H9 (cell line): ENCODE data around the gene CCK. TPM values are rescaled to one million over a fixed set of nuclear protein-coding genes. Genes with fewer than 3 reads are reported as not detected.

Experiments
- DNase-seq: peaks from one replicate; pipeline ENCODE4 v3.0.0-alpha.2; 2017
- H2AFZ ChIP-seq: one replicate; pipeline ENCODE4 v1.6.1; 2013; ENCODE audit warnings: mild to moderate bottlenecking, low read length, control low read depth, moderate library complexity
- H2AK5ac ChIP-seq: 2 replicates; pipeline ENCODE4 v1.6.1; 2013; ENCODE audit warnings: low read length, control low read depth, mixed read lengths; ENCODE audit not compliant: insufficient read length
- H2BK120ac ChIP-seq: one replicate; pipeline ENCODE4 v1.6.1; 2013; ENCODE audit warnings: low read depth, mild to moderate bottlenecking, low read length, control low read depth, inconsistent platforms; ENCODE audit not compliant: poor library complexity, severe bottlenecking
- H2BK12ac ChIP-seq: 2 replicates; pipeline ENCODE4 v1.6.1; 2013; ENCODE audit warnings: low read length, control low read depth, mixed read lengths, low read depth; ENCODE audit not compliant: insufficient read length
- H2BK15ac ChIP-seq: 2 replicates; pipeline ENCODE4 v1.6.1; 2013; ENCODE audit warnings: low read depth, low read length, control low read depth
- H2BK20ac ChIP-seq: one replicate; pipeline ENCODE4 v1.6.1; 2013; ENCODE audit warnings: low read depth, mild to moderate bottlenecking, low read length, control low read depth, inconsistent platforms; ENCODE audit not compliant: poor library complexity, severe bottlenecking
- H2BK5ac ChIP-seq: 2 replicates; pipeline ENCODE4 v1.6.1; 2013; ENCODE audit warnings: low read length, control low read depth, mixed read lengths; ENCODE audit not compliant: insufficient read length
- H3K14ac ChIP-seq: 2 replicates; pipeline ENCODE4 v1.6.1; 2013; ENCODE audit warnings: low read length, control low read depth; ENCODE audit not compliant: insufficient read depth
- H3K18ac ChIP-seq: 2 replicates; pipeline ENCODE4 v1.6.1; 2013; ENCODE audit warnings: low read depth, mild to moderate bottlenecking, mixed read lengths, low read length, control low read depth; ENCODE audit not compliant: insufficient read length
- H3K23ac ChIP-seq: 2 replicates; pipeline ENCODE4 v1.6.1; 2013; ENCODE audit warnings: low read length, control low read depth, mixed read lengths, low read depth; ENCODE audit not compliant: insufficient read length
- H3K23me2 ChIP-seq: 2 replicates; pipeline ENCODE4 v1.6.1; 2013; ENCODE audit warnings: low read depth, mild to moderate bottlenecking, mixed read lengths, low read length, control low read depth; ENCODE audit not compliant: insufficient read length, poor library complexity, severe bottlenecking
- H3K27ac ChIP-seq: 2 replicates; pipeline ENCODE4 v1.5.1; 2013; ENCODE audit warnings: low read length, control low read depth, mixed read lengths, low read depth; ENCODE audit not compliant: insufficient read length
- H3K27me3 ChIP-seq: 2 replicates; pipeline ENCODE4 v1.6.1; 2013; ENCODE audit warnings: low read length, control low read depth, inconsistent platforms; ENCODE audit not compliant: insufficient read depth
- H3K4ac ChIP-seq: 2 replicates; pipeline ENCODE4 v1.6.1; 2013; ENCODE audit warnings: low read depth, mild to moderate bottlenecking, control low read depth, inconsistent platforms, low read length, moderate library complexity
- H3K4me1 ChIP-seq: 2 replicates; pipeline ENCODE4 v1.6.1; 2013; ENCODE audit warnings: low read length, control low read depth, inconsistent platforms; ENCODE audit not compliant: insufficient read depth
- H3K4me2 ChIP-seq: 2 replicates; pipeline ENCODE4 v1.6.1; 2013; ENCODE audit warnings: low read length, control low read depth, mixed read lengths; ENCODE audit not compliant: insufficient read length, insufficient read depth
- H3K56ac ChIP-seq: 2 replicates; pipeline ENCODE4 v1.6.1; 2013; ENCODE audit warnings: low read depth, mild to moderate bottlenecking, mixed read lengths, low read length, control low read depth; ENCODE audit not compliant: insufficient read length
- H3K79me1 ChIP-seq: 2 replicates; pipeline ENCODE4 v1.6.1; 2013; ENCODE audit warnings: low read depth, mild to moderate bottlenecking, moderate library complexity, low read length, control low read depth, inconsistent platforms; ENCODE audit not compliant: insufficient read depth, poor library complexity, severe bottlenecking
- H3K79me2 ChIP-seq: 2 replicates; pipeline ENCODE4 v1.6.1; 2013; ENCODE audit warnings: low read length, control low read depth, inconsistent platforms; ENCODE audit not compliant: insufficient read depth
- H3K9ac ChIP-seq: 2 replicates; pipeline ENCODE4 v1.6.1; 2013; ENCODE audit warnings: low read length, control low read depth, mixed read lengths; ENCODE audit not compliant: insufficient read length; ENCODE audit errors: extremely low read depth
- H3K9me3 ChIP-seq: one replicate; pipeline ENCODE4 v1.6.1; 2013; ENCODE audit warnings: low read depth, low read length, inconsistent platforms; ENCODE audit not compliant: control insufficient read depth
- H3T11ph ChIP-seq: one replicate; pipeline ENCODE4 v1.6.1; 2013; ENCODE audit warnings: mild to moderate bottlenecking, low read length, control low read depth, inconsistent platforms
- H4K20me1 ChIP-seq: one replicate; pipeline ENCODE4 v1.6.1; 2013; ENCODE audit not compliant: control insufficient read depth, insufficient read length, insufficient read depth
- H4K5ac ChIP-seq: 2 replicates; pipeline ENCODE4 v1.6.1; 2013; ENCODE audit warnings: low read depth, mild to moderate bottlenecking, mixed read lengths, low read length, control low read depth; ENCODE audit not compliant: insufficient read length
- H4K8ac ChIP-seq: replicated peaks from 2 replicates; pipeline ENCODE4 v1.6.1; 2013; ENCODE audit warnings: low read length, control low read depth, mixed read lengths, low read depth; ENCODE audit not compliant: insufficient read length
- H4K91ac ChIP-seq: 2 replicates; pipeline ENCODE4 v1.6.1; 2013; ENCODE audit warnings: low read depth, mild to moderate bottlenecking, moderate library complexity, mixed read lengths, low read length, control low read depth; ENCODE audit not compliant: insufficient read length
- H3K27ac Mint-ChIP-seq, 3 experiments: 2 replicates in 2 of 3; 3 replicates in 1 of 3; pipeline ENCODE4 v1.8.0; 2020 to 2021; ENCODE audit warnings: mixed read lengths in 3 of 3, mild to moderate bottlenecking in 1 of 3, moderate library complexity in 1 of 3
- H3K27me3 Mint-ChIP-seq: 2 replicates; pipeline ENCODE4 v1.8.0; 2021; ENCODE audit warnings: low read depth, mild to moderate bottlenecking, moderate library complexity, mixed read lengths
- H3K36me3 Mint-ChIP-seq, 3 experiments: 2 replicates in 2 of 3; 3 replicates in 1 of 3; pipeline ENCODE4 v1.8.0; 2020 to 2021; ENCODE audit warnings: low read depth in 3 of 3, mixed read lengths in 3 of 3; ENCODE audit not compliant: insufficient read depth in 1 of 3
- H3K4me1 Mint-ChIP-seq, 2 experiments: 2 replicates each; pipeline ENCODE4 v1.8.0; 2020; ENCODE audit warnings: mixed read lengths in 2 of 2
- H3K4me3 Mint-ChIP-seq, 2 experiments: 2 replicates in 1 of 2; 3 replicates in 1 of 2; pipeline ENCODE4 v1.8.0; 2020 to 2021; ENCODE audit warnings: mild to moderate bottlenecking in 2 of 2, mixed read lengths in 2 of 2, moderate library complexity in 1 of 2
- H3K9me3 Mint-ChIP-seq, 2 experiments: 2 replicates in 1 of 2; 3 replicates in 1 of 2; pipeline ENCODE4 v1.8.0; 2020; ENCODE audit warnings: mild to moderate bottlenecking in 2 of 2, mixed read lengths in 2 of 2, moderate library complexity in 1 of 2
- WGBS: extraction: QIAGEN DNeasy Blood & Tissue Kit; methylation state at CpG from one replicate; pipeline ENCODE4 v1.1.7; 2013; ENCODE audit warnings: missing lambda C conversion rate, low lambda C conversion rate, mixed read lengths; ENCODE audit not compliant: insufficient read length; ENCODE audit errors: extremely low coverage; 5-methylcytosine and 5-hydroxymethylcytosine counted together
- total RNA-seq: library from RNA; stranded (reverse); gene quantifications from 2 replicates; pipeline ENCODE4 v1.2.1, GENCODE V29; 2021
- TF ChIP-seq, protein P1 (sequence below): fragments of 200-600 bp; sonication (generic); conservative IDR thresholded peaks from 3 replicates; pipeline ENCODE4 v1.8.0; 2021; ENCODE audit warnings: antibody characterized with exemption, mild to moderate bottlenecking

The CCK gene
- total RNA-seq, 1 experiment from 2014 or later: 0.37 TPM

DNA sequence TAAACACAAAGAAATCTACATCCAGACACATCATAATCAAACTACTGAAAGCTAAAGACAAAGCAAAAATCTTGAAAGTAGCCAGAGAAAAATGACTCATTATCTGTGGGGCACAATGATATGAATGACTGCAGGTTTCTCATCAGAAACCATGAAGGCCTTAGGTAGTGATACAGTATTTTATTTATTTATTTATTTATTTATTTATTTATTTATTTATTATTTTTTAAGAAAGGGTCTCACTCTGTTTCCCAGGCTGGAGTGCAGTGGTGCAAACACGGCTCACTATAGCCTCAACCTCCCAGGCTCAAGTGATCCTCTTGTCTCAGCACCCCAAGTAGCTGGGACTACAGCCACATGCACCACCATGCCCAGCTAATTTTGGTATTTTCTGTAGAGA is 15.2 kb downstream of the CCK start:
- Histone ChIP-seq H3T11ph (no peak overlapping the region), H4K5ac (no peak overlapping the region), H3K9ac (no peak overlapping the region), H3K27me3 (no peaks in the 10 kb centered on the region), H2AFZ (no peak overlapping the region), H3K23ac (no peak overlapping the region), H3K4me1 (no peaks in the 10 kb centered on the region), H3K79me1 (no peaks in the 10 kb centered on the region), H2BK12ac (no peak overlapping the region), H4K8ac (no peak overlapping the region), H3K18ac (no peak overlapping the region), H3K4ac (no peak overlapping the region), H3K56ac (no peak overlapping the region), H4K20me1 (no peaks in the 10 kb centered on the region), H3K79me2 (no peaks in the 10 kb centered on the region), H3K23me2 (no peaks in the 10 kb centered on the region), H4K91ac (no peak overlapping the region), H2AK5ac (no peak overlapping the region), H3K9me3 (no peaks in the 10 kb centered on the region), H3K27ac (no peak overlapping the region), H2BK15ac (no peak overlapping the region), H2BK20ac (no peak overlapping the region), H3K14ac (no peak overlapping the region), H2BK120ac (no peak overlapping the region), H2BK5ac (no peak overlapping the region), H3K4me2 (no peak overlapping the region)
- TF ChIP-seq, protein P1, sequence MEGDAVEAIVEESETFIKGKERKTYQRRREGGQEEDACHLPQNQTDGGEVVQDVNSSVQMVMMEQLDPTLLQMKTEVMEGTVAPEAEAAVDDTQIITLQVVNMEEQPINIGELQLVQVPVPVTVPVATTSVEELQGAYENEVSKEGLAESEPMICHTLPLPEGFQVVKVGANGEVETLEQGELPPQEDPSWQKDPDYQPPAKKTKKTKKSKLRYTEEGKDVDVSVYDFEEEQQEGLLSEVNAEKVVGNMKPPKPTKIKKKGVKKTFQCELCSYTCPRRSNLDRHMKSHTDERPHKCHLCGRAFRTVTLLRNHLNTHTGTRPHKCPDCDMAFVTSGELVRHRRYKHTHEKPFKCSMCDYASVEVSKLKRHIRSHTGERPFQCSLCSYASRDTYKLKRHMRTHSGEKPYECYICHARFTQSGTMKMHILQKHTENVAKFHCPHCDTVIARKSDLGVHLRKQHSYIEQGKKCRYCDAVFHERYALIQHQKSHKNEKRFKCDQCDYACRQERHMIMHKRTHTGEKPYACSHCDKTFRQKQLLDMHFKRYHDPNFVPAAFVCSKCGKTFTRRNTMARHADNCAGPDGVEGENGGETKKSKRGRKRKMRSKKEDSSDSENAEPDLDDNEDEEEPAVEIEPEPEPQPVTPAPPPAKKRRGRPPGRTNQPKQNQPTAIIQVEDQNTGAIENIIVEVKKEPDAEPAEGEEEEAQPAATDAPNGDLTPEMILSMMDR: no peak
- no peak for DNase-seq
- no peaks in the 10 kb centered on the region for H3K9me3 Mint-ChIP-seq
- H3K27me3 Mint-ChIP-seq: peaks cover 30% of the 10 kb centered on the region
- no peak overlapping the region for H3K27ac Mint-ChIP-seq
- no peak overlapping the region for H3K4me3 Mint-ChIP-seq
- no CpG with 5 or more reads among the region's 1 CpG for WGBS
- H3K36me3 Mint-ChIP-seq: no peaks in the 10 kb centered on the region
- H3K4me1 Mint-ChIP-seq: peaks cover 6 to 9% of the 10 kb centered on the region in 2 experiments; a peak in 3 of 4 replicates
